GM19328 (cell line): ENCODE data around the gene NHLH2.

ENCODE experiments used
- ATAC-seq: cut with Tn5 transposase; IDR thresholded peaks from one replicate; pipeline ENCODE4 v1.9.1; 2021; ENCODE audit warnings: mild to moderate bottlenecking, moderate library complexity; ENCODE audit not compliant: unreplicated experiment

Gene NHLH2

DNA sequence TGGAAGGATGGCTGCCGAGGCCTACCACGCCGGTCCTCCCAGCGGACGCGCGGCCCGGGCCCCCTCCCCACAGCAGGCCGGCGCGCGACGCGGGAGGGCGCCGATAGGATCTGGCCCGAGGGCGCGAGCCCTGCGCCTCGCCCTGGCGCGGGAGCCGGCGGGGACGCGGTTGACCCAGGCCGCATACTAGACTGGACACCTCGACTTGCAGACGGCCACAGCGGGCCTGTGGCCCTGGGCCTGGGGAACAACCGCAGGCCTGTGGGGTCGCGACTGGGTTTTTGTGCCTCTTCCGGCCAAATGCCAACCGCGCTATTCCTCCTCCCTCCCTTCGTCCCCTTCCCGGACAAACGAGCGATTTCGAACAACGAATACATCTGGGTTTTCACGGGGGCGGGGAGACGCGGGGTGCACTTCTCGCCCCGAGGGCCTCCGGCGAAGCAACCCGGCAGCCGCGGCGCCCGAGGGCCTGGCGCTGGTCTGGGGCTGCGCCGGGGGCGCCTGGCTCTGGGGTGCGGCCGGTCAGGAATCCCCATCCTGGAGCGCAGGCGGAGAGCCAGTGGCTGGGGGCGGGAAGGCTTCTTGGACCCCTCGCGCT, 2.4 kb downstream of the NHLH2 start:
- no peak for ATAC-seq

DNA sequence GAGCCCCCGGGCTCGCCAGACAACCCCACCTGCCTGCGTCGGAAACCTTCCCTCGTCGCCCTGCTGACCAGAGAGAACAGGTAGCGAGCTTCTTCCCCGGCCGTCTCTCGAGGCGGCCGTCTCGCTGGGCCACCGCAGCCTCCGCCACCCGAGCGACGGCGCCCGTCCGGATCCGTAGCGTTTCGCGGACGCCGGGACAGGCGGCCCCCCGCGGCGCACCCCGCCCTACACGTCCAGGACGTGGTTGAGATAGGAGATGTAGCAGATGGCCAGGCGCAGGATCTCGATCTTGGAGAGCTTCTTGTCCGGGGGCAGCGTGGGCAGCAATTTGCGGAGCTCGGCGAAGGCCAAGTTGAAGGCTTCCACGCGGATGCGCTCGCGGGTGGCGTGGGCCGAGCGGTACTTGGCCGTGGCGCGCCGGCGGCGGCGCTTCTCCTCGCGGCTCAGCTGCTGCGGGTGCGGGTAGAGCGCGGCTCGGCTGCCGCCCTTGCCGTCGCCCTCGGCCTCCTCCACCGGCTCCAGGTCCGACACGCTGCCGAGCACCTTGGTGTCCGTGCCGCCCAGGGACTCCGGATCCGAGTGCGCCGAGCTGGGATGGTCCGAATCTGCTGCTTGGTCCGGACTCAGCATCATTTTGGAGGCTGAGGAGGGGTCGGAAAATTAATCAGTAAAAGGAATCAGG, 3.0 kb downstream of the NHLH2 start:
- no peak for ATAC-seq

DNA sequence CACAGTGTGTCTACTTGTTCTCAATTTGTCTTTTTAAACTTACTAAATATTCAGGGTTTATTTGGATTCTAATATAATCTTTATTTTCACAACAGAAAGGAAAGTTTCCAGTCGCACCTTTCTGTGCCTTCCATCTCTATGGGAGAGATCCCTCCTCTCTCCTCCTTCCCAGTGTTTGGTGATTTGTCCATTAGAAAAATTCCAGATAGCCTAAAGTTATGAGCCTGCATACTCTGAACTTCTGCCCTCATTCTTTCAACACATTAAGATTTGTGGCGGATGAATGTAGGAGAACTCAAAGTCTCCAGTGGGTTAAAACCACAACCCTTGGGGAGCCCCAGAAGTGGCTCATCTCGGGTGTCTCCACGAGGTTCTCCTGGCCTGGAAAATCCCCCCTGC, 3.6 kb downstream of the NHLH2 start:
- no peak for ATAC-seq

DNA sequence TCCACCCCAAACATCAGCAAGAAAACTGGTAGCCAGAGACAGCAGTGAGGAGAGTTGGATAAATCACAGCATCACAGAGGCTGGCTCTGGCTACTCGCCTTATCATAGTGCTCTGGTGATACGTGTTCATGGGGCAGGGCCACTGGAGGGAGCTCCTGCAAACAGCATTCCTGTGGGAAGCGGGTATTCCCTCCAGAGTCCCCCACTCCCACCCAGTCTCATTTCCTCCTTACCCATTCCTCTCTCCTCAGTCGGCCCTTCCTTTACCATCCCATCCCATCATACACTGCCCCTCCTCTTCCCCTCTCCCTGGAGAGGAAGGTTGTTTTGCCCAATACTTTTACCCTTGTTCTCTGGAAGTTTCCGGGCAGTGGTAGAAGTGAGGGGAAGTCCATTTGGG, 7.1 kb downstream of the NHLH2 start:
- no peak for ATAC-seq

DNA sequence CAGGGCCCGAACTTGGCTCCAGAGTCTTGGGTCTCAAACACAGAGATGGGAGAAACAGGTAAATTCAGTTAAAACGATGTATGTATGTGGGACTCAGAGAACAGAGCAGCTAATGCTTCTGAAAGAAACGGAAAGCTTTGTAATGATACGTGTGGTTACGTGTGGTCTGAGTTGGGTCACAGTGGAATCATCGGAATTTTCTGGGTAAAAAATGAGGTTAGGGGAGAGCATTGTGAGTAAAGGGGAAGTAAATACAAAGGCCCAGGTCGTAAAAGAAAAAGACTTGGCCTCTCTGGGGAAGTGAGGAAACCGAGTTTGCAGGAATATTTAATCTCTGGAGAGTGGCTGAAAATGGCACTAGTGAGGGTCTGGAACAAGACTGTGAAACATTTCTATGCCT, 8.3 kb downstream of the NHLH2 start:
- no peak for ATAC-seq

DNA sequence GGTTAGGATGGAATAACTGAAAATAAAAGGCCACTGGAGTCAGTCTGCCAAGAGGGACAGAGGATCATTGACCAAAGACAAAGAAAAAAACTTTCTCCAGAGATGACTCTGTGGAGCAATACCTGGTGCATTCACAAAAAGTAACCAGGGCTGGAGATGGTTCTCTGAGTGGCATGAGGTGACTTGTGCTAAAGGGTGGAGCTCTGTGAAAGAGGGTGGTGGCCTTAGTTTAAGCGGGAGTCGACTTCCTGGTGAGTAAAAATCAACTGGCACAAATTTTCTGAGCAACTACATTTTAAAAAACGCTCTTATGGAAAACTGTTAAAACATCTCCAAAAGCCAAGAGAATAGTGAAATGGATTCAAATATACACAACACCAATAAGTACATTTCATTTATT, 10.0 kb downstream of the NHLH2 start:
- no peak for ATAC-seq

DNA sequence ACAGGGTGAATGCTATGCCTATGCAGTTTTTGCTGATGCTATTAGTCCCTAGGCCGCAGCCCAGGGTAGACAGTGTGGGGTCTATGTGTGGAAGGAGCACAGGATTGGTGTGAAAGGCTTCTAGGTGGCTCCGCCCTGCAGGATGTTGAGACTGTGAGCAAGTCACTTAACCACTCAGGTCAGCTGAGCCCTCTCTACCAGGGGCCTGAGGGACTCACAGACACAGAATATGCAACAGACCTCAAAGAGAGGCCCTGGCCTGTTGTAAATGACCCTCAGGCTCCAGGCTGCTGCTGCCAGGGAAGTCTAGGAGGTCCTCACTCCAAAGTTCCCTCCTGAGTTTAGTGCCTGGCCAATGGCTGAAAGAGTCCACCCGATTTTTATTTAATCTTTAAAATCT, 11.0 kb downstream of the NHLH2 start:
- no peak for ATAC-seq

DNA sequence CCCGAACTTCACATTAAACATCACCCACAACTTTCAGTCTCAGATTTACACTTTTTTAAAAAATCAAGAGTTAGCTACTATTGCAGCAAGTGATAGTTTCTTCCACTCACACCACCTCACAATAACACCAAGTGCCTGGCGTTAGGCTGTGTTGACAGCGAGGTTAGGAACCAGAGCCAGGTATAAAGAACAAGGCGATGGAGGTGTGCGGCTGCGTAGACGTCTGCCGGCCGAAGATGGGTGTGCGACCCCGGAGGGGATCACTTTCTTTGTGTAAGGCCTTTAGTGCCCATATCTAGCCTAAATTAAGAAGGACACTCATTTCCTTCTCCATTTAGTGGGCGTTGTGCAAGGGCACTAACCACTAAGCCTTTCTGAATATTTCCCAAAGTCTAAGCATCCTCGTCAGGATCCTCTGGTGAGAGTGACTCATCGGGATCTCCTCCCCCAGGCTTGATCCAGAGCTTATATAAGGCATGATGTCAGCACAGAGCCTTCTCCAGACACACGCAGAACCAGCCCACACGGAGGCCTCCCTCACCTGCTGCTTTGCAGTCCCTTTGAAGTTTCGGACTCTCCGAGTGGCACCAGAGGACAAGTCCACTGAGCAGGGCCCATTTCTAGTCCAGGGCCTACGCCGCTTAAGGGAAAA, 11.8 kb downstream of the NHLH2 start:
- no peak for ATAC-seq

DNA sequence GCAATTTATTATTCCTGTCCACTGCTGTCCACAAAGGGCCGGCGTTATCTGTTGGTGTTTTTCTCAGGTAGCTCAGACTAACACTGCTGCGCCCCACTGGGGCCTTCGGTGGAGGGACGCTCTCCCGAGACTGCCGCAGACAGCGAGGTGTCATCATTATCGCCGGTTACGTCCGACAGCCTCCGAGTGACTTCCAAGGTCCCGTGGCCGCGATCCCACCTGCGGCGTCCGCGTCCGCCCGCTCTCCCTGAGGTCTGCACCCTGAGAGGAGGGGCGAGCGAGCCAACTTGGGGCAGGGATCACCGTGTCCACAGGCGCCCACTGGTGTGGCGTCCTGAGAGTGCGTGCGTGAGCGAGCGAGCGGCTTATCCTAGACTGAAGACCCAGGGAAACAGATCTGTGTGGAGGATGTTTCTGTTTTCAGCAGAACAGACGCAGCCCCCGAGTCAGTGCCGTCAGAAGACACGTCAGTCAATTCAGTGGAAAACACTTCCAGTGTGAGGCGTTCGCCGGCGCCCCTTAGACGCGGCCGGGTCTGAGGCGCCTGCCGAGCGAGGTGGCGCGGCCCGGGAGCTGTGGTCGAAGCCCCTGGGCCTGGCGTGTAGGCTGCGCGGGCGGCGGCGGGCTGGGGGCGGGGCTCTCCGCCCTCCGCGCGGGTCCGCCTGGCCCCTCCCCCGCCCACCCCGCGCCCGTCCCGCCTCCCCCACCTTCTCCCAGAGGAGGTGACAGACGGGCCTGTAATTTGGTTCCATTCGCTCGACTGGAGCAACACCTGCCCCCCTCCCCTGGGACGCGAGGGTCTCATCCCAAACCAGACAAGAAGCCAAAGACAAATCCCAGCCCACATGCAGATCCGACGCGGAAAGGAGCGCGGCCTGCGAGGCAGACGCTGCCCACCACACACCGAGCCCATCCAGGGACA, 12.6 kb downstream of the NHLH2 start:
- ATAC-seq, result no peak

DNA sequence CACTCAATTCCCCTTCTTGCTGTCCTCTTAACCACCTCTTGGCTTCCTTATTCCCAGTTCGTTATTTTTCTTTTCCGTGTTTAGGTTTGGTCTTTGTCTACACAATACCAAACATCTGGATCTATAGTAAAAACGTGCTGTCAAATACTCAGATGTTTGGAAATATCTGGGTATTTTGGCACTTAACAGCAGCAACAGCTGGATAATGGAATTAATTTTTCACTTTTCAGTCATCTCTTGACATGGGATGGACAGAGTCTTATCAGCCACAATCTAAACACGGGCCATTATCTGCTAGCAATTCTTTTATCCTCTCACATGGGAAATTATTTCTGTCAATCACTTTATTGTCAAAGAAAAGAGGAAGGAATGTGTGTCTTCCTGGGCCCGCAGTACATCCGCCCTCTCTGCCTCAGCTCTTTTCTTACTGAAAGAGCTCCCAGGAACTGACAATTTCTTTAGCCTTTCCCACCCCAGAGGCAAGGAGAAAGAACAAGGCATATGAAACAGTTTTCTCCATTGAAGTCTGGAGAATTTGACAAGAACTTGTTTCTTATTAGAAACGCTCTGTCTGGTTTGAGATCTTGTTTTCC, 13.4 kb downstream of the NHLH2 start:
- ATAC-seq, result no peak

DNA sequence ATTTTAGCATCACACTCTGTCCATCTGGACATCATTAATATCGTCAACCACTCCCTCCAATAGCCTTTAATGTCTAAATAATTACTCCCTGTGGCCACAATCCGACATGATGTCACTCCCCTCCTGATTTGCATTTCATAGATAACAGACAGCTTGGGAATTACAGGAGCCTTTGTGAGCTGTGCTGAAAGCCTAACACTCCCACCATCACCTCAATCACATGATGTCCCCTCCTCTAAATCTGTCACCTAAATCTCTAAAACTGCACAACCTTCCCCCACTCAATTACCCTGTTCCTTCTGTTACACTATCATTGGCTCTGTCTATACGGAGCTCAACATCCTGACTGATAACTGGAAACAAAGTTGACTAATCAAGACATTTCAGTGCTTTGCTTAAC, 14.3 kb downstream of the NHLH2 start:
- no peak for ATAC-seq

DNA sequence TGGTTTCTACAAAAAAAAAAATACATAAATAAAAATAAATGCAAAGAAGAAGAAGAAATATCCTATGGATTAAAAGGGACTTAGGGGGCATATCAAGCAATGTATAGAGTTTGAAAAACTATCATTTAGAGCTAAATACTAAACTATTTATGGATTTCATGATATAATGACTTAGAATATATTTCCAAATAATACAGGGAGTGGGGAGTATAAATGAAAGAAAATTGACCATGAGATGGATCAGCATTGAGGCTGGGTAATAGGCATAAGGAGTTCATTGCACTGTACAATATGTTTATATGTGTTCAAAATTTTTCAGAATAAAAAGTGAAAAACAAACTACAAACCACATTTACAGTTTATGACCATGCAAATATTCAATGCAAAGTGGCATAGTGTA, 18.8 kb downstream of the NHLH2 start:
- ATAC-seq, result no peak

DNA sequence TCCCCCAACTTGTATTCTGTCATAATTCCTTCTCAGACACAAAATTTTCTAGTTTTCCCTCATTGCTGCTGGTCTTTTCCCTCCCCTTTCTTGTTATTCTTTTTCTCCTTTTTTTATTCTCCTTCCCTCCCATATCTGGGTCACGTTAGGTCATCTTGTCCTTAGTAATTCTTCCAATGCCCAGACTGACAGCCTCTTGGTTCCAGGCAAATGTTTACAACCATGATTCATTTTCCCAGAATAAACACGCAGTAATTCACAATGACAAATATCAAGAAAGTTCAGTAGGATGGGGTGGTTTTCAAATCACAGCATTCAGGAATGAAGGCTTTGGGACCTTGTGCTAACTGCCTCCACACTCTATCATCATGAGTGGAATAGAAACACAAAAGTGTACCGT, 25.2 kb downstream of the NHLH2 start:
- ATAC-seq, result no peak

DNA sequence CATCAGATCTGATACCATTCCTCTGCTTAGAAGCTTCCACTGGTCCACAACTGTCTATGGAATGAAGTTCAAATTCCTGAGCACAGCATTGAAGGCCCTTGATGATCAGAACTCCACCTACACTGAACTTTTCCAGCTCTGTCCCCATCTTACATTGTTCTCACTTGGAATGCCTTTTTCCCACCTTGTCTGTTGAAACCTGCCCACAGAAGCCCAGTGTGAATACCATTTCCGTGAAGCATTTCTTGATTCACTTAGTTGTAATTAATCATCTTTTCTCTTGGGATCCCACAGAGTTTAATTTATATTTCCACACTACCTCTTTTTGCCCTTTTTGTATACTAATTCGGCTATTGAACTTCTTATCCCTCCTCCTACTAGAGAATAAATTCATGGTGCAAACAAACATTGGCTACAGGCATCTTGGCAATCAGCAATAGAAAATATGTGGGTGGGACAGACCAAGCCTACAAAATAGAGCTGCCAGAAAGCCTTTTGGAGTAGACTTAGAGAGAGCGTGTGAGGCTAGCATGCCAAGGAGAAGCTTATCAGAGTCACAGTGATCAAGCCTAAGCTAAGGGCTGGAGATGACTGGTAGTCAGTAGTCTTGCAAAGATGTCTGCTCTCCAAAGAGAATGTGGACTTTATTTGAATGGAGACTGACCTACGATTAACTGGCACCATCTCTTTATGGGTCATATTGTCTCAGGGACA, 26.1 kb downstream of the NHLH2 start:
- no peak for ATAC-seq

DNA sequence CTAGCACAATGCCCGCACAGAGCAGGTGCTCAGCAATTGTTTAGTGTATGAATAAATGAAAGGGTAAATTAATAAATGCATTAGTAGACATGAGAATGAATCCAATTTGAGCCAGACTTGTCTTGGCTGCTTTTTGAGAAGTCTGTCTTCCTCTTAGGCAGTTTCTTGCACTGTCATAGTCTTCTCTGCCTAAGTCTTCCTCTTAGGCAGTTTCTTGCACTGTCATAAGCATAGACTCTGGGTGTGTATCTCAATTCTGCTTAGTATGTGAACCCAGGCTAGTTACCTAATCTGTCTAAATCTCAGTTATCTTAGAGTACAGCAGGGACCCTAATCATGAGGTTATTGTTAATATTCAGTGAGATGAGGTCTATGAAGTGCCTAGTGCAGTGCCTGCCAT, 27.2 kb downstream of the NHLH2 start:
- ATAC-seq, result no peak

DNA sequence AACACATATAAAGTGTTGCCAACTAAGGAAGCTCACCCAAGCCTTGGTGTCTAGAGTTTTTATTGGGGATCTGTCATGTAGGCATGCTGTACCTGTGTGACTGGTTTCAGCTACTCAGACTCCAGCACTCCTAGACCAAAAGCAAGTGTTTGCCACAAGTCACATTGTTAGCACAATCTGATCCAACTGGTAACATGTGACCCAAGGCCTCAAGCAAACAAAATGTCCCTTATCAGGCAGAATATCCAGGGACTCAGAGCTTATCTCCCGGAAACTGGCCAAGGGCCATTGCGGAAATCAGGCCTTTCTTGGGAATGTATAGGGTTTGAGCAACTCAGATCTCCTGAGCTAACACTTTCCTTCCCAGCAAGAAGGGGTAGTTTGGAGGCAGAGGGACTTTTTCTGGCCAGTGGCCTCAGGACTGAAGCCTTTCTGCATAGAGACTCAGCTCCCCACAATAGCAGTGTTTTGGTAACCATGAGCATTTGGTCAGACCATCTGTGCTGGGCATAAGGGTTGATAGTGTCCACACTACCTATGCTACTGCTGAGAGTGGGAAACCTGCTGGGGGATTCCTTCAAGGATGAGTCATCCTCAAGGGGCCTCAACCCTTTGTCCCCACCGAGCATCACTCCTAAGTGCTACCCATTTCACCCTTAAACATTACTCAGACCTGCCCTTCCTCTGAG, 29.6 kb downstream of the NHLH2 start:
- ATAC-seq, result no peak

DNA sequence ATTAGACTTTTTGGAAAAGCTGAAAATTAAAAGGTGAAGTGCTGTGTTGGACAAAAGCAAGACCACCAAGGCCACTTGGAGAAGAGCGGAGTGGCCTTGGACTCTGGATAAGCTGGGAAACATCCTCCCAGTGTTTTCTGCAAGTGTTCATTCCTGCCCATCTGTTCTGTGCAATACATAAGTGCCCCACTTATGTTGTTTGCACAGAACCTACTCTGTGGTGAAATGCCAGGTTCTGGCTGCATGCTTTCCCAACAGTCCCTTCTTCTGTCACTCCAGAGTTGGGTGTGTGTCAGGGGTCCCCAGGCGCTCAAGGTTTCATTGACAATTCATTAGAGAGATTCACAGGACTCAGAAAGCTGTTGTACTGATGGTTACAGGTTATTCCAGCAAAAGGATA, 30.3 kb downstream of the NHLH2 start:
- ATAC-seq, result no peak

DNA sequence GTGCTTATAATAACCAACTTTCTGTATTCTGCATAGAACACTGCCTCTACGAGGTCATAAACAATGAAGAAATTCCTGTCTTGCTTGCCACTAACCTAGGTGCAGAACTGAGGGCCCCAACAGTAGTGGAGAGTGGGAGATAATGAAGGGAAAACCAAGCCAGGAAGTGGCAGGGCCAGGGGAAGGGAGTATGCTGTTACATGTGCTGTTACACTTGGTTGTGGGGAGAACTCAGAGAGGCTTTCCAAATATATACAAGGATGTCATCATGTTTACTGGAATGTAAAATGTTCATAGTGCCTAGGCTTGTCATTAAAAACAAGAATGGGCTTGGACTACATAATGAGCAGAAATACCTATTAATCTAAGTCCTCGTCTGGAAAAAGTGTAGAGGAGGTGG, 31.1 kb downstream of the NHLH2 start:
- ATAC-seq, result no peak

DNA sequence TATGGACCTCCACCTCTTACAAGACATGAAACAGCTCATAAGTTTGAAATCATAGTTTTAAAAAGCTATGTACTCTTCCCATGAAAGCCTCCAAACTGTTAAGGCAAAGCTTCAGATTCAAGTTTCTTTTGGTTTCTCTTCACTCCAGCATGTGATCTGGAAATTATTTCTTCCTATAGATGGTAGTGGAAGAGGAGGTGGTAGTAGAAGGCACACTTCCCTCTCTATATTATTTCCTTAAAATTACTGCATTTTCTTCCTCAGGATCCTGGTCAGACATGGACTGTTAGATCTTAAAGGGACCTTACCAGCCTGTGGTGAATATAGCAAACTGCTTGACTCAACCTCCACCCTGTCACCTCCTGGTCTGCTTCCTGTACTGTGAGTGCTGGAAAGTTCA, 31.9 kb downstream of the NHLH2 start:
- ATAC-seq, result no peak

DNA sequence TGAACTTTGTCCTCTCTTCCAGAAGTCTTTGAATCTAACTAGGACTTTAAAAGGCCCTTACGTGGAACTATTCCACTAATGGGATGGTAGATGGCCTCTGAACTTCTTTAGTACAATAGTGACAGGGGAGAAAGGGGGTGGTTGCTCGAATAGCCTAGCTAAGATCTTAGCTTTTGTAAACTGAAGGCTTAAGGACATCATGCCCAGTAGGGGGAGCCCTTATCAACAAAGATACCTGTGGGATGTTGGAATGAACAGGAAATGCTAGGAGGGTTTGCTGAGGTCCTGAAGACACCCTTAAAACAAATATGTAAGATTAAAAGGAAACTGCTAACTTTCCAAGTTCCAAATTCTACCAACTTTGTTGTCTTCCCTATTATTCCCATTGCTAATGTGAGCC, 33.2 kb downstream of the NHLH2 start:
- ATAC-seq, result no peak
